ENCODE data around the gene UBE2H.

GRCh38 chr7:129855935-129856717, 96.6 kb downstream of the UBE2H start:
- TF ChIP-seq EP300 (IDR thresholded peaks at IDR 0.05) (no peak), POLR2A (IDR thresholded peaks at IDR 0.05) (no peak)
- TF ChIP-seq, protein P1, sequence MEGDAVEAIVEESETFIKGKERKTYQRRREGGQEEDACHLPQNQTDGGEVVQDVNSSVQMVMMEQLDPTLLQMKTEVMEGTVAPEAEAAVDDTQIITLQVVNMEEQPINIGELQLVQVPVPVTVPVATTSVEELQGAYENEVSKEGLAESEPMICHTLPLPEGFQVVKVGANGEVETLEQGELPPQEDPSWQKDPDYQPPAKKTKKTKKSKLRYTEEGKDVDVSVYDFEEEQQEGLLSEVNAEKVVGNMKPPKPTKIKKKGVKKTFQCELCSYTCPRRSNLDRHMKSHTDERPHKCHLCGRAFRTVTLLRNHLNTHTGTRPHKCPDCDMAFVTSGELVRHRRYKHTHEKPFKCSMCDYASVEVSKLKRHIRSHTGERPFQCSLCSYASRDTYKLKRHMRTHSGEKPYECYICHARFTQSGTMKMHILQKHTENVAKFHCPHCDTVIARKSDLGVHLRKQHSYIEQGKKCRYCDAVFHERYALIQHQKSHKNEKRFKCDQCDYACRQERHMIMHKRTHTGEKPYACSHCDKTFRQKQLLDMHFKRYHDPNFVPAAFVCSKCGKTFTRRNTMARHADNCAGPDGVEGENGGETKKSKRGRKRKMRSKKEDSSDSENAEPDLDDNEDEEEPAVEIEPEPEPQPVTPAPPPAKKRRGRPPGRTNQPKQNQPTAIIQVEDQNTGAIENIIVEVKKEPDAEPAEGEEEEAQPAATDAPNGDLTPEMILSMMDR (IDR thresholded peaks at IDR 0.05), result no peak

Data from upper lobe of left lung (tissue), 4 donors.